ENCODE measurements around the gene NGB.
A peak's percentile ranks its signal among the peaks of the same experiment; 100 is the strongest.

Gene NGB

GRCh38 chr14:77314539-77315457, 43.8 kb upstream of the NGB start:
- no peak for TF ChIP-seq CTCF (IDR thresholded peaks at IDR 0.05; ENCODE audit: insufficient read depth, low read depth, low read length, missing control alignments)
- DNase-seq (ENCODE audit: low read depth) = no peak
- H3K4me3 ChIP-seq (ENCODE audit: low read length) = no peak overlapping the region

DNA sequence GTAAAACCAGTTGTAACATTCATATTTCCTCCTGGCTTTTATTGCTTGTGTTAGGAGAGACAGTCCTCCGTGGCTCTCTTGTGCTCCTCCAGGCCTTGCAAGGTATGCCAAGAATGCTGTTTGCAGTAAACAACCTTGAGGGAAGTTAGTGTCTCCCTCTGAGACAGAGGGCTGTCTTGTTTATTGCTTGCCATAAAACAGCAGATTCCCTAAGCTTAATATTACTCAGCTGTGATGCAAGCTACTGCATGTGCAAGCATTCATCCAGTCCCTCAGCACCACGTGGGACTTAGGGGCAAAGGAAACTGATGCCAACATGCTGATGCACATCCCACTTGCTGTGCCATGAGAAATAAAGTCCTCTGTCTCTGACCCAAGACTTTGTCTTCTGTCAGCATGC, 43.0 kb upstream of the NGB start:
- DNase-seq (ENCODE audit: low read depth) = peak; percentile 98

GRCh38 chr14:77313371-77313770, 42.4 kb upstream of the NGB start:
- no peak for TF ChIP-seq CTCF (IDR thresholded peaks at IDR 0.05; ENCODE audit: insufficient read depth, low read depth, low read length, missing control alignments)
- DNase-seq (ENCODE audit: low read depth) = no peak
- H3K4me3 ChIP-seq (ENCODE audit: low read length) = no peak overlapping the region

More for the DNA sequence above, 43.0 kb upstream of the NGB start:
- H3K4me3 ChIP-seq (ENCODE audit: low read length) = no peak overlapping the region
- peak; percentile 21 for TF ChIP-seq CTCF (IDR thresholded peaks at IDR 0.05; ENCODE audit: insufficient read depth, low read depth, low read length, missing control alignments)

DNA sequence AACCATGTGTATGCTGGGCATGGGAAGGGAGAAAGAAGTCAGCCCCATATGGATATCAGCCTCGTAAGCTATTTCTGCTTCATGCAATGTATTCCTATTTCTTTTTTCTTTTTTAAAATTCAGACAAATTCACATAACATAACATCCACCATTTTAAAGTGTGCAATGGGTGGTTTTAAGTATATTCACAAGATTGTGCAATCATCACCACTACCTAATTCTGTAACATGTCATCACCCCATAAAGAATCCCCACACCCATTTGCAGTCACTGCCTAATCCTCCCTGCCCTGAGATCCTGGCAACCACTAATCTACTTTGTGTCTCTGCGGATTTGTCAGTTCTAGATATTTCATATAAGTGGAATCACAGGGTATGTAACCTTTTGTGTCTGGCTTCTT, 40.2 kb upstream of the NGB start:
- H3K4me3 ChIP-seq (ENCODE audit: low read length) = no peak overlapping the region
- peak; percentile 82 for DNase-seq (ENCODE audit: low read depth)
- no peak for TF ChIP-seq CTCF (IDR thresholded peaks at IDR 0.05; ENCODE audit: insufficient read depth, low read depth, low read length, missing control alignments)

DNA sequence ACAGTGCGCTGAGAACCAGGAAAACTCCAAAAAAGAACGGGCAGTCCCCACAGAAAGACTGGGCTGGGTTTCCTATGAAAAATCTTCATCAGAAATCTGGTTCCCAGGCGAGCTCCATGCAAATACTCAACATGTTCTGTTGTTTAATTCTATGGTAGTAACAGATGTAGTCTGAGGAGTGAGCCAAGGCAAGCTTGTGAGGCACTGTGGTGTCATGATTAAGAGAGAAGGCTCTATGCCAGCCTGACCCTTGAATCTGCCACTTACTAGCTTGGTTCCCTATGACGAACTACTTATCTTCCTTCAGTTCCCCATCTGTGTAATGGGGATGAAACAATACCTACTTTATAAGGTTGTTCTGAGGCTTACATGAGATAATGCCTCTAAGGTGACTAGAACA, 39.0 kb upstream of the NGB start:
- DNase-seq (ENCODE audit: low read depth) = no peak
- no peak overlapping the region for H3K4me3 ChIP-seq (ENCODE audit: low read length)
- TF ChIP-seq CTCF (IDR thresholded peaks at IDR 0.05; ENCODE audit: insufficient read depth, low read depth, low read length, missing control alignments) = no peak

DNA sequence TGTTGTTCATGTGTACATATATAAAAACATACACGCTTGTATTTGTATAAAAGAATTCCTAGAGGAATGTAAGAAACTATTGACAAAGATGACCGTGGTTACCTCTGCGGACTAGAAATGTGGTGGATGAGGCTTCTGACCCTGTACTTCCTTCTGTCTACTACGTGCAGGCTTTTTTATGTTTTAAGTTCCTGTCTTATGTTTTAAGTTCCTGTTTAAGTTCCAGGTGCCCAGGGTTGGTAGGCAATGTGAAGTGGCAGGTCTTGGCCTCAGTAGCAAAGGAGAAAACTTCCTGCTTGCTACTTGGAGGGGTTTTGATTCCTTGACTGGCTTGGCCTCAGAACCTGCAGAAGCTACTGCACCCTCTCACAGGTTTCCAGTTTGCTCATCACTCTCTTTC, 38.1 kb upstream of the NGB start:
- no peak overlapping the region for H3K4me3 ChIP-seq (ENCODE audit: low read length)
- no peak for DNase-seq (ENCODE audit: low read depth)
- TF ChIP-seq CTCF (IDR thresholded peaks at IDR 0.05; ENCODE audit: insufficient read depth, low read depth, low read length, missing control alignments) = no peak
